Measurements from ENCODE around the gene GALNT2.

Gene GALNT2

GRCh38 chr1:230176871-230177411 is 109.9 kb downstream of the GALNT2 start:
- in situ Hi-C loops (cut with MboI; ENCODE audit: low pct_unique_long_range_greater_than_20kb, low sequenced_read_pairs, unreplicated experiment), result no loop called here
- DNase-seq (ENCODE audit: low spot score), result no peak
- no peak for TF ChIP-seq CTCF (IDR thresholded peaks at IDR 0.05; ENCODE audit: extremely low read depth, insufficient read depth, missing control alignments)

GRCh38 chr1:230179249-230179648 is 112.2 kb downstream of the GALNT2 start:
- TF ChIP-seq CTCF (IDR thresholded peaks at IDR 0.05; ENCODE audit: extremely low read depth, insufficient read depth, missing control alignments), result no peak
- in situ Hi-C loops (cut with MboI; ENCODE audit: low pct_unique_long_range_greater_than_20kb, low sequenced_read_pairs, unreplicated experiment), result no loop called here
- DNase-seq (ENCODE audit: low spot score), result no peak

- no peak for TF ChIP-seq CTCF (IDR thresholded peaks at IDR 0.05; ENCODE audit: extremely low read depth, insufficient read depth, missing control alignments)
- DNase-seq (ENCODE audit: low spot score), result no peak
- in situ Hi-C loops (cut with MboI; ENCODE audit: low pct_unique_long_range_greater_than_20kb, low sequenced_read_pairs, unreplicated experiment), result no loop called here
These were observed 118.3 kb downstream of the GALNT2 start for GRCh38 chr1:230185076-230186001.

- in situ Hi-C loops (cut with MboI; ENCODE audit: low pct_unique_long_range_greater_than_20kb, low sequenced_read_pairs, unreplicated experiment), result no loop called here
- TF ChIP-seq CTCF (IDR thresholded peaks at IDR 0.05; ENCODE audit: extremely low read depth, insufficient read depth, missing control alignments), result no peak
- no peak for DNase-seq (ENCODE audit: low spot score)
These were observed 119.2 kb downstream of the GALNT2 start for GRCh38 chr1:230186003-230186863.

GRCh38 chr1:230186874-230187273 is 119.8 kb downstream of the GALNT2 start:
- in situ Hi-C loops (cut with MboI; ENCODE audit: low pct_unique_long_range_greater_than_20kb, low sequenced_read_pairs, unreplicated experiment), result no loop called here
- no peak for TF ChIP-seq CTCF (IDR thresholded peaks at IDR 0.05; ENCODE audit: extremely low read depth, insufficient read depth, missing control alignments)
- no peak for DNase-seq (ENCODE audit: low spot score)

GRCh38 chr1:230187290-230187689 is 120.3 kb downstream of the GALNT2 start:
- in situ Hi-C loops (cut with MboI; ENCODE audit: low pct_unique_long_range_greater_than_20kb, low sequenced_read_pairs, unreplicated experiment), result no loop called here
- no peak for DNase-seq (ENCODE audit: low spot score)
- TF ChIP-seq CTCF (IDR thresholded peaks at IDR 0.05; ENCODE audit: extremely low read depth, insufficient read depth, missing control alignments), result no peak
